Adipocyte (in vitro differentiated cells): ENCODE data around the gene C16orf96.

Experiments
- DNase-seq: peaks from one replicate; pipeline ENCODE4 v3.0.0-alpha.2; 2015; ENCODE audit warnings: low read depth
- H3K27me3 ChIP-seq: replicated peaks from 2 replicates; pipeline ENCODE4 v1.7.0; 2013; ENCODE audit warnings: mild to moderate bottlenecking, low read length, moderate library complexity; ENCODE audit not compliant: control insufficient read depth, insufficient read depth
- H3K36me3 ChIP-seq: 2 replicates; pipeline ENCODE4 v1.7.0; 2013; ENCODE audit warnings: low read length, mild to moderate bottlenecking, moderate library complexity; ENCODE audit not compliant: control insufficient read depth, insufficient read depth, severe bottlenecking
- H3K4me1 ChIP-seq: 2 replicates; pipeline ENCODE4 v1.7.0; 2013; ENCODE audit warnings: mild to moderate bottlenecking, low read length, moderate library complexity; ENCODE audit not compliant: control insufficient read depth, insufficient read depth
- H3K4me3 ChIP-seq: 2 replicates; pipeline ENCODE4 v1.7.0; 2013; ENCODE audit warnings: mild to moderate bottlenecking, low read length, moderate library complexity
- H3K9ac ChIP-seq: 2 replicates; pipeline ENCODE4 v1.7.0; 2013; ENCODE audit warnings: mild to moderate bottlenecking, low read length, moderate library complexity
- H3K9me3 ChIP-seq: 2 replicates; pipeline ENCODE4 v1.7.0; 2013; ENCODE audit warnings: mild to moderate bottlenecking, low read length, moderate library complexity; ENCODE audit not compliant: control insufficient read depth

Gene C16orf96

DNA sequence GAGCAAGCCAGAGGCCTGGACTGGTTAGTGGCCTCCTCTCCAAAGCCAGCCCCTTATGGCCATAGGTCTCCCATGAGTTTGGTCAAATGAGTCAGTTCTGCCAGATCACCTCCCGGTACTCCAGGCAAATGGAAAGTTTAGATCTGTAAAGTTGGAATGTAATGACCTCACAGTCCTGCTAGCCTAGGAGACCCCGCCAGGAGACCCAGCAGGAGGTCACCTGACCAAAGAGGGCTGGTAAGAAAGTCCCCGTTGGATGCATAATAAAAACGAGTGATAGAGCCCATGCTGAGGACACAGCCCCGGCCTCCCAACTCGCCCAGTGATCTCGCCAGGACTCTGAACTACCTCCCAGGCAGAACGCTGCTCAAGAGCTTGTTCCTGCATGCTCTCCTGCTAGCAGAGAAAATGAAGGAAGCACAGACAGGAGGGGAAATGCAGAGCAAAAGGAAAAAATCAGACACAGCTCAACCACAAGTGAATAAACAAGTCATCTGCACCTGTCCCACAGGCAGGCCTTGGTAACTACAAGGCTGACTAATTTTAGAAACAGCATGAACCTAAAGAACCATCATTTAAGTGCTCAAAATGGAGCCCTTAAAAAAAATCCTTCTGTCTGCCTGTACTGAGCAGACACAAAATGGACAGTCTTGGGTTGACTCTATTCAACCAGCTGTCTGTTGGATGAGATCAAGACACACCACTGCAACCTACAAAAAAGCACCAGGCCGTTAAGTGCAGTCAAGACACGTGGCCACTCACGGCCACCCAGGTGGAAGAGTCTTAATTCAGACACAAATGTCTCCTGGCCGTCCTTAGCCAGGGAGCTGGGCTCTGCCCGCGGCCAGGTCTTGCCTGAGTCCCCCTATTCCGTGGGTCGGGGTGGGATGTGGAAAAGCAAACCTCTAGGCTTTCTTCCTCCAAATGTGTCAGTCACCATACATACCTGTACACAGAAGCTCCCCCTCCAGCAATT, 26.8 kb upstream of the C16orf96 start:
- no peaks in the 10 kb centered on the region for H3K27me3 ChIP-seq
- H3K36me3 ChIP-seq = peaks cover 4% of the 10 kb centered on the region
- no peak overlapping the region for H3K9ac ChIP-seq
- no peaks in the 10 kb centered on the region for H3K4me1 ChIP-seq
- no peak for DNase-seq
- no peak overlapping the region for H3K4me3 ChIP-seq
- no peaks in the 10 kb centered on the region for H3K9me3 ChIP-seq

DNA sequence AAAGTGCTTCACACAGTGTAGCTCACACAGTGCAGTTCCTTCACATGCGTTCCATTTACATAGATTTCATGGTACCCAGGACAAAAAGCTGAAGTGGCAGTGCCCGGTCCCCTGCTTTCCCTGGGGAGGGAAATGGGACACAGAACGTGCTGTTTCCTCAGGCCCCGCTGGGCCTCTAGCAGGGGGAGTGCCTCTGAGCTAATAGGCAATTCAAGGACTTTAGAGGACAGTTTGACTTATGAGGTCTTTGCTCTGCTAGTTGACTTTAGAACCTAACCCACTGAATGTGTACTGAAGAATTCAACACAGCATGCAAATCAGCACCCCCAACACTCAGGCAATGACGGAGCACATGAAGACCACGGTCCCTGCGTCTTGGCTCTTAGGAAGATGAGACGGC, 24.3 kb upstream of the C16orf96 start:
- Histone ChIP-seq H3K36me3 (peaks cover 4% of the 10 kb centered on the region), H3K27me3 (no peaks in the 10 kb centered on the region), H3K4me1 (peaks cover under 1% of the 10 kb centered on the region)

DNA sequence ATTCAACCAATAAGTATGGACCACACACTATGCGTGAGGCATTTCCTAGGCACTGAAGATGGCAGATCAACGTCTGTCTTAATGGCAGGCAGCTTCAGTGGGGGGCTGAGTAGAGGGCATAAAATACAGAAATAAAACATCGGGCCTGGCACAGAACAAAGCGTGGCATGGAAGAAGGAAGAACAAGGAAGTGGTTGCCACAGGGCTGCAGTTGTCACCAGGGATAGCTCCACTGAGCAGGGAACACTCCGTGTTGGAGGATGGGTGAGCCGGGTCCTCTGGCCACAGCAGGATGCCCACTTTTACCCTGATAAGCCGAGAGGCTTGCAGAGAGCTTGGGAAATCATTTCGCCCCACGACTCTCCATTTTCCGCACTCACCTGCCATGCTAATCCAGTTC, 23.9 kb upstream of the C16orf96 start:
- Histone ChIP-seq H3K4me1 (peaks cover 5% of the 10 kb centered on the region), H3K27me3 (no peaks in the 10 kb centered on the region), H3K9ac (no peak overlapping the region), H3K36me3 (peaks cover 4% of the 10 kb centered on the region), H3K9me3 (no peaks in the 10 kb centered on the region), H3K4me3 (no peak overlapping the region)
- DNase-seq = no peak

More for the DNA sequence above, 24.3 kb upstream of the C16orf96 start:
- H3K9me3 ChIP-seq = no peaks in the 10 kb centered on the region
- H3K4me3 ChIP-seq = no peak overlapping the region
- no peak overlapping the region for H3K9ac ChIP-seq
- no peak for DNase-seq

DNA sequence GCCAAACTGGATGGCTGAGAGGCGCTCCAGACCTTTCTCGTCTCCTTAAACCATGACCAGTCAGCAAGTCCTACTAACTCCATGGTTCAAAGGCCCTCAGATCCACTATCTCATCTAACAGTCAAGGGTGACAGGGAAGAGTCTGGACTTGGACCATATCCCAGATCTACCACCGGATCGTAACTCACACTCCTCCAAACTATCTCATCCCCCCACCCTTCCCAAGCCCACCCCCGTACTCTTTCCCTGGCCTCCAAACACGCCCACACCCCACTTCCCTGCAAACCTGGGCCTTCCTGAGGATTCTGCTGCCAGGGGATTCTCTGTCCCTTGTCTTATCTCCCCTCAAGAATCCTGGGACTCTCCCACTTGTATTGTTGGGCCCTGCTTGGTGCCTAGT, 22.6 kb upstream of the C16orf96 start:
- Histone ChIP-seq H3K36me3 (peaks cover 4% of the 10 kb centered on the region), H3K9ac (no peak overlapping the region), H3K4me1 (peaks cover 10% of the 10 kb centered on the region), H3K27me3 (no peaks in the 10 kb centered on the region), H3K4me3 (no peak overlapping the region), H3K9me3 (no peaks in the 10 kb centered on the region)
- DNase-seq = no peak

DNA sequence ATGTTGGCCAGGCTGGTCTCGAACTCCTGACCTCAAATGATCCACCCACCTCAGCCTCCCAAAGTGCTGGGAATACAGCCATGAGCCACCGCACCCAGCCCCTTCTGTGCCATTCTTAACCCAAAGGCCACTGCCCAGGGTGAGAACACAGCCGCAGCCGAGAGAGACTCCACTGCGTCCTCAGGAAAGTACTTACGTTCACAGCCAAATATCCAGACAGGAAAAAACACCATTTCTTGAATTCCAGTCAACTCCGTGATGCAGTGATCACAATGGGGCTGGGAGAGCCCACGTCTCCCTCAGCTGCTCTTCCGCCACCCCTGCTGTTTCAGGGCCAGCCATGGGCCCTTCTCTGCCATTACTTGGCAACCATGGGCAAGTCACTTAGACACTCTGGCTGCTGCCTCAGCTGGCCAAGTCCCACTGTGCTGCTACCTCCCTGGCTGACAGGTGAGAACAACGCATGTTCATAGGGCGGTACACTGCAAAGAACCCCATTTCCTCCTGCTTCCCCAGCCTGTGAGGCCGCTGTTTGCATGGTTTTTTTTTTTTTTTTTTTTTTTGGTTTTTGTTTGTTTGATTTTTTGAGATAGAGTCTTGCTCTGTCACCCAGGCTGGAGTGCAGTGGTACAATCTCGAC, 21.9 kb upstream of the C16orf96 start:
- H3K4me1 ChIP-seq = peaks cover 10% of the 10 kb centered on the region
- no peak overlapping the region for H3K4me3 ChIP-seq
- no peak for DNase-seq
- H3K36me3 ChIP-seq = peaks cover 4% of the 10 kb centered on the region
- H3K27me3 ChIP-seq = no peaks in the 10 kb centered on the region
- peaks cover 3% of the 10 kb centered on the region for H3K9me3 ChIP-seq
- H3K9ac ChIP-seq = no peak overlapping the region

DNA sequence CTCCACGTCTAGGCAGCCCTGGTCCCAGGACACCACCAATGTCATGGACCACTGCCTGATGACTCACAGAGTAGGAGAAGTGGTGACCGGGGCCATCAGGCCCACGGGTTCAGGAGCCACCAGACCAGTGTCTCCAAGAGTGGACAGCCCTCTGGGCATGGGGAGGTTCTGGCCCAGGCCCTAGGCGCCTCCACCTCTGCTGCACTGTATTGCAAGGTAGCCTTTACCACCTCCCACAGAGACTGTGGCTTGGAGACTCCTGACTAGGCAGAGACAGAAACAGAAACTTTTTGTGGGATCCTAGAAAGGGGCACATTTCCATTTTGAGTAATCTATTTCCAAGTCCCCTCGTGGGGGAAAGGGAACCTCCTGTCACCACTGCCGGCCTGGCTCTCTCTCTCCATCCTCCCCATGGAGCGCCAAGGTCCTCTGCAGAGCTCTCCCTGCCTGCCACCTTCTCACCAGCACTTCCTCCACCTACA, 20.5 kb upstream of the C16orf96 start:
- Histone ChIP-seq H3K36me3 (peaks cover 4% of the 10 kb centered on the region), H3K4me1 (peaks cover 10% of the 10 kb centered on the region), H3K9ac (no peak overlapping the region), H3K9me3 (peaks cover 11% of the 10 kb centered on the region), H3K4me3 (no peak overlapping the region), H3K27me3 (no peaks in the 10 kb centered on the region)
- DNase-seq = no peak

DNA sequence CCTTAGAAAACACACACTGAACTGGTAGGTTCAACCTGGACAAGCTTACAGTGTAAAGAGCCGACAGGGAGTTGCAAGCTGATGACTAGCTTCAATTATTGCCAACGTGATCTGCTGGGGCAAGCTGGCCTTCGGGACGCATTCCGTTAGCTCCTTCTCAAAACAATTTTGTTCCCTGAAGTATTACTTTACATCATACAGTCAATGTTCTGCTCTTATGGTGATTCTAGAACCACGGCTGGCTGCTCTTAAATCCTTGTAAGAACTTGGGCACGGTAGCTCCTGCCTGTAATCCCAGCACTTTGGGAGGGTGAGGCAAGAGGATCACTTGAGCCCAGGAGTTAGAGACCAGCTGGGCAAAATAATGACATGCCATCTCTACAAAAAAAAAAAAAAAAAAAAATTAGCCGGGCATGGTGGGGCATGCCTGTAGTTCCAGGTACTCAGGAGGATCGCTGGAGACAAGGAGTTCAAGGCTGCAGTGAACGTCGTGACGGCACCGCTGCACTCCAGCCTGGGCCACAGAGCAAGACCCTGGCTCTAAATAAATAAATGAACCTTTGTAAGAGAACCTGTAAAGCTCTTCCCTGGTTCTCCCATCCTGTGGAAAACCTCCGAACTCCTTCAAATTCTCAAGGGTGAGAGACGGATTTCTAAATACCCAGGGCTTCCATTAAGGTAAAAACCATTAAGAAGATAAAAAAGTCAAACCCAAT, 19.6 kb upstream of the C16orf96 start:
- H3K36me3 ChIP-seq = peaks cover 4% of the 10 kb centered on the region
- H3K9ac ChIP-seq = no peak overlapping the region
- H3K4me1 ChIP-seq = peaks cover 10% of the 10 kb centered on the region
- H3K27me3 ChIP-seq = no peaks in the 10 kb centered on the region
- no peak for DNase-seq
- H3K9me3 ChIP-seq = peaks cover 11% of the 10 kb centered on the region
- no peak overlapping the region for H3K4me3 ChIP-seq

DNA sequence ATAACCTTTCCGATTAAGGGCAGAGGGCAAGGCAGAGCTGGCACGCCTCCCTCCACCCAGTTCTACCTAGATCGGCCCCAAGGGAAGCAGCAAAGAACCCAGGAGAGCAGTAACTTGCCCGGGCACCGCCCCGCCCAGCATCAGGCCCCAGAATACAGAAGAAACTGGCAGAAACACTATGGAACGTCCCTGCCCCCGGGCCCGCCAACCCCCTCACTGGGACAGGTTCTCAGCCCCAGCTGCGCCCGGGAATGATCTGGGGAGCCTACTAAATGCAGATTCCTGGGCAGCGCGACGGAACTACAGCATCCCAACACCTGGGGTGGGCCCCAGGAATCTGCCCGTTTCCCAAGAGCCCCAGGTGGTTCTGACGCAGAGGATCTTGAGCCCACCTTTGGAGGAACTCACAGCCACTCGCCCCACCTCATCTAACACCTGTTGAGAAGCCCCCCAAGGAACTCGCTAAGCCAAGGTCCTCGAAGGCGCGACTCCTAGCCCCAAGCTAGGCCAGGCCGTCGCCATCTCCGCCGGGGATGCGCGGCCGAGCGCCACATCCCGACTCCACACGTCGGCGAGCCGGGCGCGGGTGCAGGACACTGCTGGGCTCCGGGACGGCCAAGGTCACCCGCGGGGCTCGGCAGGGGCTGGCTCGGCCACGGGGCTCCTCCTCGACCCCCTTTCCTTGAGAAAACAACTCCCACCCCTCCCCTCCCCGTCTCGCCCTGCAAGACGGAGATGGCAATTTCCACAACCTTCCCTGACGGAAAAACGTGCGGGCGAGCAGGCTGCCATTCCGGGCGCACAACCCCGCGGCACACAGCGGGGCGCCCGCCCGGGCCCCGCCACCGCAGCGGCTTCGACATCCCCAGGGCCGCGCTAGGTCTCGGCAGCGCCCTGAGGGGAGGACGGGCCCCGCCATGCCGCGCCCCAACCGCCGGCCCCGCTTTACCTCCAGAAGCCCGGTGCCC, 18.5 kb upstream of the C16orf96 start:
- DNase-seq = peak; percentile 61
- peak overlapping the region; percentile 85 for H3K4me3 ChIP-seq
- peak overlapping the region; percentile 86 for H3K9ac ChIP-seq

DNA sequence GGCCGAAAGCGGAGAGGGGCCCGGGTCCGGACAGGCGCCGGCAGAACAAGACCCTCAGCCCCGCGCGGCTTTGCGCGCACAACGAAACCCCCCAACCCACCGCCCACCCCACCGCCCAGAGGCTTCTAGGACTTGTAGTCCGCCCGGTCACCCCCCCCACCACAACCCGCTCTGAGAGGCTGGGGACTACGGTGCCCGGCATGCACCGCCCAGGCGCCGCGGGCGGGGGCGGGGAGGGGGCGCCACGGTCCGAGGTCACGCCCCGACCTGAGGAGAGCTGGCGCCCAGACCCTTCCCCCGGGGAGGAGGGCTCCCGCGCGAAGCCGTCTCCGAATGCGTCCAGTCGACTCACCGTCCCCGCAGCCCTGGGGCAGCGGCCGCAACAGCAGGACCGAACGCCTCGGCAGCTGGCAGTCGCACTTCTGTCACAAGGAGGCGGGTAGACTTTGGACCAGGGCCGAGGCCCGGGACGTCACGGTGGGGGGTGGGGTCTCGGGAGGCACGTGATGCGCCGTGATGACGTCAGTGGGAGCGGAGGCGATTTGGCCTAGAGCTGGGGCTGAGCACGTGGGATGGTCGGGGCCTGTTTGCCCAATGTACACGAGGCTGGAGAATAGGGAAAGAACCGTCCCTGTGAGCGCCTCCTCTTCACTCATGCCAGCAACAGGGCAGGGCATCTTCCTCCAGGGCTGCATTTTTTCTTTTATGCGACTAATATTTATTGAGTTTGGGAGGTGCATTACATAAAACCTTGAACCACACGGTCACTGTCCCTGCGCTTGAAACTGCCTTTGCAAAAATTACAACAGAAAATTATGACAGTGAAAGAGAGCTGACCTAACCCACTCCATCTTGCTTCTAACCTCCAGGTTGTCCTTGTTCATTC, 17.5 kb upstream of the C16orf96 start, which contains the start of gene CDIP1:
Gene CDIP1, minus strand, starts transcription at position 424 of the 886 bp plus-strand sequence. CDS start 24,643 bp downstream, outside the sequence.
- peak within 1 kb of the TSS; percentile 86 for H3K9ac ChIP-seq
- peak within 1 kb of the TSS; percentile 85 for H3K4me3 ChIP-seq
- peaks cover 11% of the 10 kb centered on the region for H3K9me3 ChIP-seq
- H3K4me1 ChIP-seq = peaks cover 10% of the 10 kb centered on the region
- no peaks in the 10 kb centered on the region for H3K27me3 ChIP-seq
- peak; percentile 98 for DNase-seq
- H3K36me3 ChIP-seq = no peaks in the 10 kb centered on the region

More for the DNA sequence above, 18.5 kb upstream of the C16orf96 start:
- Histone ChIP-seq H3K27me3 (no peaks in the 10 kb centered on the region), H3K36me3 (no peaks in the 10 kb centered on the region), H3K4me1 (peaks cover 10% of the 10 kb centered on the region), H3K9me3 (peaks cover 11% of the 10 kb centered on the region)
